GM20431 (cell line): ENCODE results near the gene HLX.

Experiments used
- in situ Hi-C: fragments of 300-500 bp; cut with MseI, MboI; formaldehyde crosslinking; loops from one replicate; pipeline ENCODE4 v1.15.0; 2020; ENCODE audit warnings: low sequenced_read_pairs; ENCODE audit not compliant: unreplicated experiment

HLX gene

DNA sequence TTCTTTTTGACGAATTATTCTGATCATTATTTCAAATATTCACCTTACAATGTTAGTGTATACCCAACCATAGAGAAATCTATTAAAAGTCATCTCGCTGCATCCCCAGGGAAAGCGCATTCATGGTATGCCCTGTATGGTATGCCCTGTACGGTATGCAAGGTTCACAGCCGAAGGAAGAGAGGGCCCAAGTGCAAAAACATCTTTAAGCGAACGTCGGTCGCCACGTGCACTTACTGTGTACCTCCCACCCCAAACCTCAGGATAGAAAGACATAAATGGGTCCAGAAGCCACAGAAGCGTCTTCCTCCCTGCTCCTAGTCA, 14.4 kb downstream of the HLX start:
- in situ Hi-C loops = loop anchor here (25.0 kb wide), 1 partner anchor 544 kb away; no protein-coding TSS in a partner anchor

DNA sequence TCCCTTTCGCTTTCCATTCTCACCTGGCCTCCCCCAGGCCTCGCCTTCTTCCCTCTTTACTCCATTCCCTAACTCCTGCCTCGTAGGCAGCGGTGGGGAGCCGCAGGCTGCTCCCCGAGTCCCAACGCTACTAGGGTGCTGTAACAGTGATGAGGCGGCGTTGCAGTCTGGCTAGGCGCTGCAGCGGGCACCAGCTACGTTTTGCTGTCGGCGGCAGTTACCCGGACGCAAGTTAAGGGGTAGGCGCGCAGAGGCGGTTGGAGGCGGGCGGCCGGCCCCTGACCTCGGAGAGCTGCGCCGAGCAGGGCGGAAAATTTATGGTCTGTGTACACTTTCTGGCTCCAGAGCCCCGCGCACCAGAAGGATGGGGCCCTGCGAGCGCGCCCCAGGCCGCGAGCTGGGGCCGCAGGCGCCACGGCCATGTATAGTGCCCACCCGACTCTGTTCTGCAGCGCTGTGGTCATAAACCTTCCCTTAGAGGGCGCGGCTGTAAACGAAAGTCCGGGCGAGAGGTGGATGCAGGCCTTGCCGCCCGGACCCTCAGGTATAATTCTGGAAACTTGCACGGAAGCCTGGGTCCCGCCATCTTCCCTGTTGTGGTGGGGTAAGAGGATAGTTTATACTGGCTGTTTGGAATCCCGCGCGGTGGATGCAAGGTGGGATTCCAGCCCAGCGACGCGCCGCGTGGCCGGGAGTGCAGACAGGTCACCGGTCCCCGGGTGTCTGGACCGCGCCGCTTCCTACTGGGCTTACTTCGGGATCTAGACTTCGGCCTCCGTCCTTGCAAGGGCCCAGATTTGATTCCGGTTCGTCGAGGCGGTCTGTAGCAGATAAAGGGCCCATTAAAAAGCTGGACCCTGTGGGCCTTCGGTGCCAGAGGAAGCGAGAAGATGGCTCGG, 15.0 kb downstream of the HLX start:
- in situ Hi-C loops = loop anchor here (25.0 kb wide), 1 partner anchor 543 kb away; no protein-coding TSS in a partner anchor

DNA sequence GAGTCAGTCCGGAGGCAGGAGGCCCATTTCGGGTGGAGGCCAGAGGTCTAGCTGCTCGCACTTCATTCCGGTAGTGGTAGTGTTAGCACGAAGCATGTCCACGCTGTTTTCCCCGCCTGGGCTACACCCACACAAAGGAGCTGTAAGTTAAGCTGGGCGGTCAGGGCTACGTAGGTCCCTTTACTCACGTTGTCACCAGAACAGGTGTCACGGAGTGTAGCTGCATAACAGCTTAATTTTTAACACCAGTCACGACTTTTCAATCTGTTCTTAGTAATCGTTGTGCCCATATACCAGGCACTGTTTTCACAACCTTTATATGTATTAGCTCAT, 15.6 kb downstream of the HLX start:
- in situ Hi-C loops = loop anchor here (25.0 kb wide), 1 partner anchor 542 kb away; no protein-coding TSS in a partner anchor

DNA sequence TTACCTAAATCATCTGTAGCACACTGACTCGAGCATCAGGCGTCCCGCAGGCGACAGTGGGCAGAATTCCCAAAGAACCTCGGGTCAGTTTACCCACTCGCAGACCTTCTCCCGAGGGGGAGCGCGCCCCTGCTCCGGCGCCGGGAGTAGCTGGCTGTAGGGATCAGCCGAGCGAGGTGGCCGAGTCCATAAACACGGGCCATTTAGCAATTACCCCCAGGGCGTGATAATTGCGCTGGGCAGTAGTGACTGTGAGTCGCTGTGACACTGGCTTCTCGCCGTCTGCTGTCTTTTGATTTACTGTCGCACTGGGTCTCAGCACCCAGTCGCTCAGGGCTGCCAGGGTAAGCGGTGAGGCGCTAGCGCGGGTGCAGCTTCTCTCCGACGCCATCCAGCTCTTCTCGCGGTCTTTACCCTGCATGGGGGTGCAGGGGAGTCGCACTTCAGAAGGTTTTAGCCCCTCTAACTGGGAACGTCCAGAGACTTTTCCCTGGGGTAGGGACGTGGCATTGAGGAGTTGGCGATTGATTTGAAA, 16.2 kb downstream of the HLX start:
- in situ Hi-C loops = loop anchor here (25.0 kb wide), 1 partner anchor 542 kb away; no protein-coding TSS in a partner anchor

DNA sequence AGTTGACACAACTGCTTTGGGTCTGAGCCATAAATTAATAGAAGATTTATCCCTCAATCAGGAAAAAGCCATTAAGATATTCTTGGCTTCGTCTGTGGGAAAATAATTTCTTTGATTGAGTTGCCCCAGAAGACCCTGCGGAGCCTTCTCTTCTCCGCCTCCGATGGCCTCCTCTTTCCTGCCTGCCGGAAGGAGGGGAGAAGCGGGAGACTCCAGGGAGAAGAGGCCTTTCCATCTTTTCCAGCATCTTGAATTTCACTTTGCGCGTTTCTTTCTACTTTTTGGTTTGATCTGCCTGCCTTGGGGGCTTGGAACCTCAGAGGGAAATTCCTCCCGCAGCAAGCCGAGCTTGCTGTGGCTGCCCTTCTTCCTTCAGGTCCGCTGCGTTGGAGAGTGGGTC, 16.8 kb downstream of the HLX start:
- in situ Hi-C loops = loop anchor here (25.0 kb wide), 1 partner anchor 541 kb away; no protein-coding TSS in a partner anchor

DNA sequence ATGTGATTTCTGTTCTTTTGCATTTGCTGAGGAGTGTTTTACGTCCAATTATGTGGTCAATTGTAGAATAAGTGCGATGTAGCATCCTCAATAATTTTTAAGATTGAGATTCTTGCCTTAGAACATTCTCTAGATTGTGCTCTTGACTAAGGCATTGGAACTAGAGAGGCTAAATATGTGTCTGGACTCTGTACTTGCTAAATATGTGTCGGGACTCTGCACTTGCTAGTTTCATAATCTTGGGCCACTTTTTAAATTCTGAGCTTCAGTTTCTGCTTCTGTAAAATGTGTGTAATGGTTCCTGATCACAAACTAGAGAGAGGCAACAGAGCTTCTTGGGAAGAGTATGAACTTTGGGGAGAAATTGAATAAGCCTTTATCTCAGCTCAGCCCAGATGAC, 21.6 kb downstream of the HLX start:
- in situ Hi-C loops = no loop called here

DNA sequence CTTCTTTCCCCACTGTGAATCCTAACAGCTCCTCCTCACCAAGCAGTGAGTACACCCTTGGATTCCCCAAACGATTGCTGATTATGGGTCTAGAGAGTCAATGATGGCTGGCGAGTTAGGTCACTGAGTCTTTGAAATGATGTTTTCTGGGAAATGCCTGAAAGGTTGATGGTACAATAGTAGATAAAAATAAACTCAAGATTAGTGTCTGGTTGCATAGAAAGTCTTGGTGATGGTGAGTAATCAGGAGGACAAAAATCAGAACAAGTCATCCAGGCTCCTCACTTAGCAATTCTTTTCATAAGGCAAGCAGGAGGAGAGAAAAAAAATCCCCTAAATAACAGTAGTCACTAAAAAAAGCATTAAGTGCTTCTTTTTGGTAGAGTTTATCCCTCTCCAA, 22.6 kb downstream of the HLX start:
- in situ Hi-C loops = no loop called here

DNA sequence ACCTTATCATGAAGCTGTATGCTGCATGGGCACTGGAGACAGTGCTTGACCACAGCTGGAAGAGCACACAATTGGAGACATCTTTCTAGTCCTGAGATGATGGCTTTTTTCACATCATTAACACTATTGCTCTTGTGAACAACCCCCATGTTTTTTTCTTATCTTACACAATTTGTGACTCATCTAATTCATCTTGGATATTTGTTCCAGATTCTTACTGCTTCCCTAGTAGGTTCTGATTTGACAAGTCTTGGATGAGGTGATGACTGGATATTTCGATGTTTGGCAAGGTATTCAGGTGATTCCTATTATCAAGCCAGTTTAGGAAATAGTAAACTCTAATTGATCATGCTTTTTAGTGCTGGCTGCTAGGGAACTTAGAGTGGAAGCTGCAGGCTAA, 23.7 kb downstream of the HLX start:
- in situ Hi-C loops = no loop called here

DNA sequence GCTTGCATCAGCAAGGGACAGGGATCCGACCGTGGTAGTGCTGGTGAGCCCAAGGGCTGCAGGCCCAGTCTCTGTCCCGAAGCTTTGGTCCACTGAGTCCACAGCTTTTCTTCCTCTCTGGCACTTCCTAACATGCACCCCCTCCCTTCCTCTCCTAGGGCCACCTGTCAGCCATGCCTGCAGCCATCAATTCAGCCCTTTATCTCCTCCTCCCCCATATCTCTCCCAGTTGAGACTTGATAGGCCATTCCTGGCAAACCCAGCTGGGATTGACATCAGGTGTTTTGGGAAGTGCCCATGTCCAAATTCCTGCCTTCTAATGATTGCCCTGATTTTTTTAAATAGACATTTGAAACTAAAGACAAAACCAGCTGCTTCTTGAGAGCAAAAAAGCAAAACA, 25.6 kb downstream of the HLX start:
- in situ Hi-C loops = no loop called here

DNA sequence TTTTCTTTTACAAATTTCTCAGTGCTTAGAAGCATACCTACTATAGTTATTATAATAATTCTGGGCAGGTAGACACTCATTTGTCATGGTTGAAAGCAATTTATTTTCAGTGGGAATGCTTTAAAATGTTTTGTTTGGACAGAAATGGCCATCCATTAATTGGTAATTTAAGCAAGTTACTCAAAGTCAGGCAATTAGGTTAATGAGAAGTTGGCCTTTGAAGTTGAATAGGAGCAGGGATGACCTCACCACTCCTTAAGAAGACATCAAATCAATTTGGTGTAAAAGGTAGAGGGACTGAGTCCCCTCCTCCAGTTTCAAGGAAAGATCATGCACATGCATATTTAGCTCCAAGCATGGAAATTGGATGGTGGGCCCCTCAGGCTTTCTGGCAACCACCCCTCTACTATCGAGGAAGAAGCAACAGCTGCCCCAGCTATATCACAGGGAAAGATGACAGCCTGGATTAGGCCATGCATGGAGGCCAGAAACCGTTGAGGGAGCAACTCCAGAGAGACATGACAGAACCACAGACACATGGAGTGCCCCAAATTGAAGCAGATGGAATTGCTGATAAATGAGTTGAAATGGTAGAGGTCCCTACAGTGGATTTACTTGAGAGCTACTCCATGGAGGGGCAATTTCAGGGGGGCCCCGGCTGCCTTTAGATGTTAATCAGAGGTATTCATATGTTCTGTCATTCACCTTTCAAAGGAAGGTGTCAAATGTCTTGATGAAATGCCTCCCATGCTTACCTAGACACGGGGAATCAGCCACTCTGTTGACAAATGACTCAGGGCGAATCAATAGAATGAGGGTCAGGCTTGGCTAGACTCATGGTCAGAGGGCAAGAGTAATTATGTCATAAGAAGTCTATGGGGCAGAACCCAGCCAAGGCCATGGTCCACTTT, 26.7 kb downstream of the HLX start:
- in situ Hi-C loops = no loop called here

DNA sequence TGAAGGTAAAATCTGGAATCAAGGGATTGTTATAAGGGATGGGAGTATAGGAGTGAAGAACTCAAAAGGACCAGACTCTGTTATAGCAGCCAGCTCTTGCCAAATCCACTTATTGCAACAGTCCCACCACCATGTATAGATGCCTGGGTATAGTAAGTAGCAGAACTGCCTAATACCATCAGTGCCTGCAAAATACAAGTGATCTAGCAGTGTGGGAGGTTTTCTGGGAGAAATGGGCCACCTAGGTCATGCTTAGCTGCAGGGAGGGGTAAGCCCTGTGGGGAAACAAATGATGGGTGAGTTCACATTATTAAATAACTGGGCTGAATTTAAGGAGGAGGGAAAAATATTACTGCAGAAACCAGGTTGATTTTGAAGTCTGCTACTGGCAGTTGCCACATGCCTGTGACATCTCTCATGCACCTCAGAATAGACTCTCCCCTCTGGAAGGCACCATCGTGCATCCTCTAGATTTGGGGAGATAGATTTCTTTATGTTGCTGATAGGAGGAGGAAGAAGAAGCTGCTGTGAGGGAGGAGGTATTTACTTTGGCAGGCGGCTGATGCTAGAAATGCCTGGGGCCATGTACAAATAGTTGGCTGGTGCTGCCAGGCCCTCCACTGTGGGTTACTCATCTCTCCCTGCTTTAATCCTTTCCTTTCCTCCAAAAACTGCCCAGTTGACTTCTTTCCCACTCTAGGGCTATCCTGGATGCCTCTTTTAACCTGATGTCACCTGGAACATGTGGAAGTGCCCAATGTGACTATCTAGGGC, 27.5 kb downstream of the HLX start:
- in situ Hi-C loops = no loop called here

DNA sequence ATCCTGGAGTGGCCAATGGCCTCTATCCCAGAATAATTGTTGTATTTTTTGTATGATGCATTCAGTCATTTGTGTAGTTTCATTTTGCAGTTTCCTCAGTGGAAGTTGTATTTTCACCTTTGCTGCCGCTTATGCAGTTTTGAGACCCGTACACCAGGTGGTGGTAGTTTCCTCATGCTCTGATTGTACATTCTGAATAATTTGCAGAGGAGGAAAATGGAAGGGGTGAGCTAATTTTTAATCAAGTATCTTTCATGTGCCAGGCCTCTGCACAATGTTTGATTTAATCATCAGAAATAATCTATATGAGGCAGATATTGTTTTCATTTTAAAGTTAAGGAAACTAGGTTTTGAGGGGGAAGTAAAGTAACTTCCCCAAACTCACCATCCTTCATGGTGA, 29.5 kb downstream of the HLX start:
- in situ Hi-C loops = no loop called here

DNA sequence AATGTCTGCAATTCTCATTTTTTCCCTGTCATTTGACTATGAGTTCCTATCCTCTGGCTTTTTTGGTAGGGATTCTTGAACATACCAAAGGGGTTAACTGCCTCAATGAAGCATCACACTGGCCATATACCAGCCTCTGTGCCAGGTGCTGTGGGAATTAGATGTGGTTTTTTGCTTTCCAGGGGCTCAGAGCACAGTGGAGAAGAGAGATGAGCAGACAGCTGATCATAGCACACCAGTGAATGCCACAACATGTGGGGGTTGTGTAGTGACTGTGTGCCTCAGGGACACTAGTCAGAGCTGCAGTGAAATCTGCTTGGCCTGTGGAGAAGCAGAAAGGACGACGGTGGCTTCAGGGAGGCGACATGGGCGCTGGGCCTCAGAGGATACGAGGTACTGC, 30.8 kb downstream of the HLX start:
- in situ Hi-C loops = no loop called here

DNA sequence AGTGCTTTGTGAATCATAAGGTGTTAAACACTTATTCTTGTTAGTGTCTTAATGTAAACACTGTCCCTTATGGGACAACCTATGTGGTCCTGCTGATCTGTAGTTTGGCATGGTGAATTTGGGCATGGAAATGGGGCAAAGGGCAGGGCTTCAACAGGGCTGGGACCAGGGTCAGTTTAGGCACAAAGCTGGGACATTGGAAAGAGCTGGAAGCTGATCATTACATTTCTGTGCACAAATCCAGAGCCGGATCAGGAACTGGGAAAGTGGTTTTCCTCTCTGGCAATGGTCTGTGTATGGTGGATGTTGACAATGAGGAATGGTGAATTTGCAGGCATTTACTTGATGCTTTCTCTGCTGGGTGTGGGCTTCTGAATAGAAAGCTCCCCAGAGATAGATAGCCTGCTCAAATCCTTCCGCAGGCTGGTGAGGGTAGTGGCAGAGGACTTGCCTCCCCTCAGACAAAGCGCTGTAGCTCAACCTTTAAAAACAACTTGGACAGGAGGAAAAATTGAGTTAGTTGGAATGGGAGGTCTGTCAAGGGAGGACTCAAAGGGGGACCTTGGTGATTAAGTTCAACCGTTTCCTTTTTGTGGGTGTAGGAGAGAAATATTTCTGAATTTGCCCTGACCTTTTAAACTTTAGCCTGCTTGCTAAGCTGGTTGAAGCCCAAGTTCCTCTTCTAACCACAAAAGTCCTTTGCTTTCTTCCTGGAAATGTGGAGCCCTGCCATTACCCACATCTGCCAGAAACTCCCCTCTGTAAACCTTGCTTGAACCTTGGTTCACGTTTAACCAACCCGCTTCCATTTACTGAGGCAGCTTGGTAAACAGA, 35.3 kb downstream of the HLX start:
- in situ Hi-C loops = no loop called here

DNA sequence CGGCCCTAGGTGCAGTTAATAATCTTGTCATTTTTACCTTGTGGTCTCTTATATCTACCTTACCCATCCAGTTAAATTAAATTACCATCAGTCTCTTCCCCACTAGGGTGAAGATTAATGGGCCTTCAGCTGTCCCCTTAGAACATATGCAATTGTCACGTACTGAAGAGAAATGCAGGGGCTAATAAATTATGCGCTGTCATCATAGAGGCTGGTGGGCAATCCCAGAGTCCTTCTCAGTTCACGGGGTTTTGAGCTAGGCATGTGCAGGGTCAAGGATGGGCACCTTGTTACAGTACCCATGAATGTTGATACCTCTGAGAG, 35.8 kb downstream of the HLX start:
- in situ Hi-C loops = no loop called here

DNA sequence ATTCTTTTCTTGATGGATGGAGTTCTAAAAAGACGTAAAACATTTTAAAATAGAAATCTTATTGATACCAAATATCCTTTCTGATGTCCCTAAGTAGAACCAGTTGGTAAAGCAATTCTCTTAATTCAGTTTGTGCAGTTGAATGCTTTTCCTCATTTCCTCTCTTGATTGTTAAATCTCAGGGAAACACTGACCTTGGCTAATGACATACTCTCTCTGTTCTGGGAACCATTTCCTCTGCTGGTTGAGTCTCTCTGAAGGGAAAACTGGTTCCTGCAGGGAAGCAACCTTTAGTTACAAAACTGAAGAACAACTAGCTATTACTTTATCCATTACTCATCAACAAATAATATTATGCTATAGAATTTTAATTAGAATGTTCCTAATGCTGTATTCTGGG, 36.7 kb downstream of the HLX start:
- in situ Hi-C loops = no loop called here

DNA sequence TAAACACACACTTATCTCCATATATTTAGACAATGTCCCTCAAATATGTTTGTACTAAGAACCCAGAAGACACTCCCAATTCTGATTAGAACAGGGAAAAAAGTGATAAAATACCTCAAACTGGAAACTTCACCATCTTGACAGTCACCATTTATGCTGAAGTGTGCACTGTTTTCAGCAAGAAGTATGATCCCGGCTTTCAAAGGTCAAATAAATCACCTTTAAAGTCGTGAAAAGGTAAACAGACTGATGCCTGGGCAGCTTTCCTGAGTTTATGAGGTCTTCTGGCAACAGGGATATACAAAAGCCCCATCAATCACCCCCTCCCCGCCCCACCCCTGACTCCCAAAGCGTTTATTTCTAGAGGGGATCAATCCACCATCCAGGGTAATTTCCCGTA, 37.9 kb downstream of the HLX start:
- in situ Hi-C loops = no loop called here

DNA sequence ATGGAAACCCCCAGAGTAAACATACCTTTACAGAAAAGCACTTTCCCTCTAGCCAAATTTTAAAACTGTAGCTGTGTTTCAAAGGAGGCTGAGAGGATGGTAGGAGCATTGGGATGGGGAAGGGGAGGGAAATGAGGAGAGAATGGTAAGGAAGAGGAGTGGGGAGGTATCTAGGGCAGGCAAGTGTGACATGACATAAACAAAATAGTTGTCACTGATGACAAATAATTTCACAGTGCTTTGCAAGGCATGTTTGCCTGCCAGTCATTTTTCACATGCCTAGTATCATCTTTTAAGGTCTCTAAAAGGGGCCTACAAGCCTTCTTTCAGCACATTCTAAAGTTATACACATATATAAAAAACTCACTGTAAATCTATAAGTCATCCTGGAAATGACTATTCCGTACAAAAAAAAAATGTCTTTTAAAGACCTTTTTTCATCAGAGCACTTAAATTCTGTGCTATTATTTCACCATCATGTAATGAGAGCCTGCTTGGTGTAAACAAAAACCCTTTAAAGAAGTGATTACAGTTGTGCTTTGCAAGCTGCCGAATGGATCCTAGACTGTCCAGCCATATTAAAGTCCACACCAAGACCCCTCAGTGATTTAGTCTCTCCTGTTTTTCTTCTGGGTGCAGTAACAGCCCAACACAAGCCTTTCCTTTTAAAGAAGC, 38.4 kb downstream of the HLX start:
- in situ Hi-C loops = no loop called here
